Ammon's horn (tissue), 1 donor: ENCODE measurements around the gene TMEM250.
A peak's percentile ranks its signal among the peaks of the same experiment; 100 is the strongest.
"Not testable (repeated sequence)": the region's sequence is repeated elsewhere in the genome, so short reads cannot be mapped to it uniquely, and the experiment has no call there.

ENCODE experiments used
- DNase-seq: peaks from one replicate; pipeline ENCODE4 v3.0.0-alpha.2; 2016; ENCODE audit warnings: low spot score

TMEM250 gene

DNA sequence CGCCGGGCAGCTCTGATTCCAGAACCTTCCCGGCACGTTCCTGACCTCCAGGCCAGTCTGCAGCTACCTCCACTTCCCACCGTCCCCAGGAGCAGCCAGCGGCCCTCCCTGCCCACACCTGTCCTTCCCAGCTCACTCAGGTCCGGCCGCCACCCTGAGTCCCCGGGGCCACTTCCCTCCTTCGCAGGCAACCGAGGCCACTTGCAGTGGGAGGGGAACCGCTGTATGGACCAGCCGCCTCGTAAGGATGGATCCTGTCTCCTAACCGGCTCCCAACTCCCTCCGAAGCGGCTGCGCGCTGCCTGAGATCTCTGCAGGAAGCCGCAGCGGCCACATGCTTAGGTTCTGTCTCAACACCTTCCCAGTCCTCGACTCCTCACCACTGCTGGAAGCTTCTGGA is 7.5 kb downstream of the TMEM250 start:
- no peak for DNase-seq

DNA sequence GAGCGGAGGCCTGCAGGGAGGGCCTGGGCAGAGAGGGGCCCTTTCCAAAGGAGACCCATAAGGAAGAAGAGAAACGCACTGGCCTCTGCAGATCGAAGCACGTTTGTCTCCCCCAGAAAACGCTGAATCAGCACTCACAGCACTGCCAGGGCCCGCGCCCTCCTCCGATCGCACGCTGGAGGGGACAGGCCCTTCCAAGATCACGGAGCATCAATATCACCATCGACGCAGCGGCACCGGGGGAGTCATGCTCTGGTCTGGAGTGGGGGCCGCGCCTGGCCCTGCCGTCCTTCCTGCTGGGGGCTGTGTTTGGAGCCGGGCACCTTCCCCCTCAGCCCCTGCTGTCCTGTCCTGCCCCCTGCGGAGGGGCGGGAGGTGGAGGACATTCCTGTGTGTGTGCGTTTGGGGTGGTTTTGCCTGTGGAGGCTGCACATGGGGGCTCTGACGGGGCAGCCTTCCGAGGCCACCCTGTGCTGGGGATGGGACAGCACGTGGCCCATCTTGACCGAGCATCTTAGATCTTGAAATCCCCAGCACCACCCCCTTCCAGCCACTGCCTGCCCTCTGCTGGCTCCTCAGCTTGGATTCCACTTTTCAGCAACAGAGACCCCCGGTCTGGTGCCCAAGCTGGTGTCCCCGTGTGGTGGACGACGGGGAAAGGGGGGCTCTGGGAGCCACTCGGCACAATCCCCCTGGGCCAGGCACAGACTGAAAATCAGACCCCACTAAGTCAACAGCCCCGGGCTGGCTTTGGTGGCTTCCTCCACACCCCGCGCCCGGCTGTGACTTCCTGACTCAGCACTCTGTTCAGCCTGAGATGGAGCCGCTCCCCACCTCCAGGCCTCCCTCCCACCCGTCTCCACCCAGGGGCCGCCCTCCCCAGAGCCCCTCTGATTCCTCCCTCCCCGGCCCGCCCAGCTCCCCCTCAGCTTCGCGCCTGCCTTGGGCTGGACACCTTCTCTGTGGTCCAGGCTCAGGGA is 8.3 kb downstream of the TMEM250 start:
- no peak for DNase-seq

DNA sequence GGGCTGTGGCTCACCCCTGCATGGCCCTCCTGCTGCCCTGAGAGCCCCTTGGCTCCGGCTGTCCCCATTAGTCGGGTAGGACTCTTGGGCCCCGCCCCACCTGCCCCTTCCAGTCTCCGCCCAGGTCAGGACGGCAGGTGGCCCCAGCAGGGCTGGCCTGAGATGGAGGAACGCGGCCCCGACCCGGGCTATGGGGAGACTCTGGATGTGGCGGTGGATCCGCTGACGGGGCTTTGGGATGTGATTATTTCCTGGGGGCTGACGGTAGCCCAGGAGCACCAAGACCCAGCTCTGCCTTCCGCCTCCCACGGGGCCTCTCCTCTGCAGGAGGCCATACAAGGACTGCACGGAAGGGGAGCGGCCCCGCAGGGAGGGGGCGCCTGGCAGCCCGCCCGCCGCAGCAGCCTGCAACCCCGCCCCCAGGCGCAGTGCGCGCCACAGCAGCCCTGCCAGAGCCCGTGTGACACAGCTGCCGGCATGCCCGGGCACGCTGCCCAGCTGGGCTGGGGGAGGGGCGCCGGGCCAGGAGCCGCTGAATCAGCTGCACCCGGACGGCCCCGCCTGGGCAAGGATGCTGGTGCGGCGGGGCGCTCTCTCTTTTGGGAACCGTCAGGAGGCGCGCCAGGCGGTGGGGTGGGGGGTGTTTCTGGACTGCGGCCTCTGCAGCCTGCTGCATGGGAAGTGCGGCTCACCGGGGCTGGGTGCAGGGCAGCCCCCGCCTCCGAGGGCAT is 9.2 kb downstream of the TMEM250 start:
- peak; percentile 90 for DNase-seq

DNA sequence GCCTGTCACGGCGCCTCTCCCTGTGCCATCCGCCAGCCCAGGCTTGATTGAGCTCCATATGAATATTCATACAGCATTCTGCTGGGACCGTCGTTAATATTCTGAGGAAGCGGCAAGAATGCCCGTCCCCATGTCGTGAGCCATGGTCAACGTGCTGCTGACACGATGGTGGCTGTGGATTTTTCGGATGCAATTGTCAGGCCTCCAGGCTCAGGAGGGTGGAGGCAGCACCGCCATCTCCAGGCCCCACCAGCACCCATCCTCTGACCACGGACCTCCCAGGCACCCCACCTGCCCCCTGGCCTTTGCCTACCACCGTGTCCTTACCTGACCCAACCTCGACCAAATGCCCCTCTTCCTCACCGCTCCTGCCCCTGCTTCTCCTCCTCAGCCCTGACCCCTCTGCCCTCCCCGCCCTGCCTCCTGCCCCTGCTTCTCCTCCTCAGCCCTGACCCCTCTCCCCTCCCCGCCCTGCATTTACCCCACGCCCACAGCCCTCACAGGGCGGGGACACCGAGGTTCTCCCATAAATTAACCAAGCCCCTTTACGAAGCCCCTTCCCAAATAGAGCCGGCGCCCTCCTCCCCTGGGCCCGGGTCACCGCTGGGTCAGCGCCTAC is 9.9 kb downstream of the TMEM250 start:
- DNase-seq = no peak

DNA sequence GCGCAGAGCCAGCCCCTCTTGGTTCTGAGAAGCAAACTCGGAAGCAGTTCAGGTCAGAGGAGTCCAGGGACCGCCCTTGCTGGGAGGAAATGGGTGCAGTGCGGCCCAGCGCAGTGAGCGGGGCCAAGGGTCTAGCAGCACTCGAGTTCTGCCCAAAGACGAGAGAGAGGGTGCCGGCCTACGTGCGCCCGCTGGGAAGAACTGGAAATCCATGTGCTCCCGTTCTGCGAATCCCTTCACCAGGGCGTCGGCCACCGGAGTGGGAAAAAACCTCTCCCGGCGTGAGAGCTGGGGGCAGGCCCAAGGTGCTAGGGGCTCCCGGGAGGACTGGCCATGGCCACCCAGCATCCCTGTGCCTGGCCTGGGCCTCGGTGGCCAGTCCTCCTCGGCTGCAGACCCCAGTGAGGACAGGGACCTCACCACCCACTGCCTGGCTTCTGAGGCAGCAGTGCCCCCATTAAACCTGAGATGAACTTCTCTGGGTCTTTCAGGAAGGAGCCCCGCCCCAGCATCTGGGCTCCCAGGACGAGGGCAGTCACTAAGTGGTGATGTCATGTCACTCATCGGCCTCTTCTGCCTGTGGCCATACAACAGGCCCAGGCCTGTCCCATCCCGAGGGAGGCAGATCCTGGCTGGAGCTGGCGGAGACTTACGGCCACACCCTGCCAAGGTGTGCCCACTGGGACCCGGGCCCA is 10.6 kb downstream of the TMEM250 start:
- no peak for DNase-seq

DNA sequence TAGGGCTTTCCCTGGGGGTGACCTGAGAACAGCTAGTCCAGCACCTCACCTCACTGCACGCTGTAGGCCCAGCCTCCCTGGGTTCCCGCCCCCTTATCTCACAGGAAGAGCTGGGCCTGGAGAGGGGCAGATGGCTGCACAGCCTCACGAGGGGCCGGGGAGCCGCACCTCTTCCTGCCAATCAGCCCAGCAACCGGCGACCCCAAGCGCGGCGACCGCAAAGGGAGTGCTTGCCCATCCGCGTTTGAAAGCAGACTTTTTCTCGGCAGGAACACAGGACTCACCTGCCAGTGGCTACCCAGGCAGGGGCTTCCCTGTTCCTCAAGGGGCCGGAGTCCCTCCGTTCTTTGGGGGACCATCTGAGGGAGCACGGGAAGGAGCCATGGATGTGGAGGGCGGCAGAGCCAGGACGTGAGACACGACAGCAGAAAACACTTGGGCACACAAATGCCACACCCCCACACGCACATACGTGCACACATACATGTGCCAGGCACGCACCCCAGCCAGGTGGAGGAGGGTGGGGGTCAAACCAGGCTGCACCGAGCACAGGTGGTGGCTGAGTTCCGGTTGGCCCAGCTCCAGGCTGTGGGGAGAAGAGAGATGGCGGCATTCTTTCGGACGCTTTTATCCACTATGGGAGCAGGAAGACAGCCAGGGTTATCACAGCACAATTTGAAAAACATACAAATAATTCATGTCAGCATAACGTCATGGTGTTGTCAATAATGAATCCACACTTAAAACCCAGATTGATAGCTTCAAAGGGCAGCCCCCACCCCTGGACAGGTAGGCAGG is 11.3 kb downstream of the TMEM250 start:
- no peak for DNase-seq

DNA sequence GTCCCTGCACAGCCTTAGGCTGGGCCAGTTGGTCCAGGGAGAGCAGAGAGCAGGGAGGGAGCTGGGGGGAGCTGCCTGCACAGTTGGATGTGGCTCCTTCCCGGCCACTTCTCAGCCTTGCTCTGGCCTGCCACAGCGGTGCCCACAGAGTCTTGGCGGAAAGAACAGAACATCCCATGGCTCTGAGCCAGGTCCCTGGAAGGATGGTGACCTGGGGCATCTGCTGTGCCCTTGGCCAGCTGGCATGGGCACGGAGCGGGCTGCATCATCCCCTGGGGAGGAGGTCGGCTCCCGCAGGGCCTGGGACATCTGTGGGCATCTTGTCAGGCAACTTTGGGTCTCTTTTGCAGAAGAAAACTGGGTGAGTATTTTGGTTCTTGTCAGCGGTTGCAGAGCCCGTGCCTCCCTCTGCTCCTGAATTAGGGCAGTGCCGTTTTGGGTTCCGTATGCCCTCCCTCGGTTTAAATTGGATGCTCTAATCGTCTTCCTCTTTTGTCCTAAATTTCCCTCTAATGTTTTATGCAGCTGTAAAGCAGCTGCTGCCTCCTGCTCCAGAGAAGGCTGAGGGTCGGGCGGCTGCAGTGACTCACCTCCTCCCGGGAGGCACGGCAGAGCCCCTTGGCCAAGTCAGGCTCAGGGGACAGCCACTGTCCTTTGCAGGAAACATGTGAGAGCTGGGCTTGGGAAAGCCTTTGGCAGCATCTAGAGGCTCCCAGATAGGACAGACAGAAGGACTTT is 13.1 kb downstream of the TMEM250 start:
- DNase-seq = no peak

DNA sequence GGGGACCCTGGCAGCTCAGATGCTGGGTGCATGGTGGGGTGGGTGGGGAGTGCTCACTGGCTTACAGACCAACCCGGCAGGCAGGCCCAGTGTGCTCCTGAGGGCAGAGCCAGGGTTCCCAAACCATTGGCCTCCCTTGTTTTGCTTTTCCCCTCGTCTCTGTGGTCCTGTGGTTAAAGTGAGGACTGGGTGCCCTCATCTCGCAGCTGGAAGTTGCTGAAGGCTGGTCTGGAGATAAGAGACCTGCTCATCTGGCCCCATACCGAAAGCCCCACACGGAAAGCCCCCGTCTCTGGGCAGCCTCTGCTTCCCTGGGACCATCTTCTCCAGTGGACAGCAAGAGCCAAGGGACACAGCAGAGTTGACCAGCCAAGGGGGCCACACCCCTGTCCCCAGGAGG is 13.8 kb downstream of the TMEM250 start:
- no peak for DNase-seq

DNA sequence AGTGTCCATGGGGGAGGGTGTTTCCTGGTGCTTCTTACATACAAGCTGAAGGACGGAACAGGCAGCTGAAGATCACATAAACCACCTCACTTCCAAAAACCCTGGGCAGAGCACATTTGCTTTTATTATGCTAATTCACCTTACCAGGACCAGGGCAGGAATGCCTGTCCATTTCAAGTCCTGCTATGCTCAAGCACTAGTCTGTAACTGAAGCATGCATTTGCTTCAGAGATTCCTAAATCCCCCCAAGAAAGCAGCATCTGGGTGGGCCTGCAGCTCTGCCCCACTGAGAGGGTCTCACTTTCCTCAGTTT is 14.2 kb downstream of the TMEM250 start:
- DNase-seq = no peak

DNA sequence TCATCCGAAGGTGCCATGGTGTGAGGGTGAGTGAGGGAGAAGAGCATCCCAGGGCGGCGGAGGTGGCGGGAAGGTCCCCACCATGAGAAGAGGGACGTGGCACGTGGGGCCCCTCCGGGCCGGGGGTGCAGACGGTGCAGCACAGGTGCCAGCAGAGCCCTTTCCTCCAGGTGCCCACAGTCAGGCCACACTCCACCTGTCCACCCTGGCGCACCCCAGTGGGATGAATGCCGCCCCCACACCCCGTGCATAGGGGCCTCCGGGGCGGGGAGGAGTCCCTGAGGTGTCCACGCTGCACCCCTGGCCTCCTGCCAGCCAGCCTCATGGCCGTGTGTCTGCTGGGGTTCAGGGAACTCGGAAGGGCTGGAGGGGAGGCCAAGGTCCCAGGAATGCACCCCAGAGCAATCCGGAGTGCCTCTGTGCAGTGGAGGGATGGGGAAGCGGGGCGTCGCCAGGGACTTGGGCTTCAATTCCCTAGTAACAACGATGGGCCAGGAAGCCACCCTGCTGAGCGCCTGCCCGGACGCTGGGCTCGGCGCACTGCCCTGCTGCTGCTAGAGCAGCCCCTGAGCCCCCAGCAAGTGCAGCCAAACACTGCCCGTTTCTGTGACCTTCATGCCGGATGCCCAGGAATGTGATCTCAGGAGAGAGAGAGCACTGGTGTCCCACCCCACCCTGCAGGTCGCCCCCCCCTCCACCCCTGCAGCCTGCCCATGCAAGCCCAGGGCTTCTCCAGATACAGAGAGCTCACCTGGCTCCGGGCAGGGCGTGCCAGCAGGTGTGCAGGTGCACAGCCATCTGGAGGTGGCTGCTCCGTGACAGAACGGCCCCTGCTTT is 14.8 kb downstream of the TMEM250 start:
- DNase-seq = no peak

DNA sequence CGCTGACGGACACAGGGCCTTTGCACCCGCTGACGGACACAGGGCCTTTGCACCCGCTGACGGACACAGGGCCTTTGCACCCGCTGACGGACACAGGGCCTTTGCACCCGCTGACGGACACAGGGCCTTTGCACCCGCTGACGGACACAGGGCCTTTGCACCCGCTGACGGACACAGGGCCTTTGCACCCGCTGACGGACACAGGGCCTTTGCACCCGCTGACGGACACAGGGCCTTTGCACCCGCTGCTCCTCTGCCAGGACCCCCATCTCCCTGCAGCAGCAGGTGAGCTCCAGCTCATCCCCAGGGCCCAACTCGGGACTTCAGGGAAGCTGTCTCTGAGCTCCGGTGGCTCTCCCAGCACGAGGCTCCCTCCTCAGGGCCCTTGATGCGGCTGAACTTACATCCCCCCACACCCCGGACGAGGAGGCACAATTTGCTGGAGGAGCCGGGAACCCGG is 17.0 kb downstream of the TMEM250 start:
- DNase-seq = not testable (repeated sequence)

DNA sequence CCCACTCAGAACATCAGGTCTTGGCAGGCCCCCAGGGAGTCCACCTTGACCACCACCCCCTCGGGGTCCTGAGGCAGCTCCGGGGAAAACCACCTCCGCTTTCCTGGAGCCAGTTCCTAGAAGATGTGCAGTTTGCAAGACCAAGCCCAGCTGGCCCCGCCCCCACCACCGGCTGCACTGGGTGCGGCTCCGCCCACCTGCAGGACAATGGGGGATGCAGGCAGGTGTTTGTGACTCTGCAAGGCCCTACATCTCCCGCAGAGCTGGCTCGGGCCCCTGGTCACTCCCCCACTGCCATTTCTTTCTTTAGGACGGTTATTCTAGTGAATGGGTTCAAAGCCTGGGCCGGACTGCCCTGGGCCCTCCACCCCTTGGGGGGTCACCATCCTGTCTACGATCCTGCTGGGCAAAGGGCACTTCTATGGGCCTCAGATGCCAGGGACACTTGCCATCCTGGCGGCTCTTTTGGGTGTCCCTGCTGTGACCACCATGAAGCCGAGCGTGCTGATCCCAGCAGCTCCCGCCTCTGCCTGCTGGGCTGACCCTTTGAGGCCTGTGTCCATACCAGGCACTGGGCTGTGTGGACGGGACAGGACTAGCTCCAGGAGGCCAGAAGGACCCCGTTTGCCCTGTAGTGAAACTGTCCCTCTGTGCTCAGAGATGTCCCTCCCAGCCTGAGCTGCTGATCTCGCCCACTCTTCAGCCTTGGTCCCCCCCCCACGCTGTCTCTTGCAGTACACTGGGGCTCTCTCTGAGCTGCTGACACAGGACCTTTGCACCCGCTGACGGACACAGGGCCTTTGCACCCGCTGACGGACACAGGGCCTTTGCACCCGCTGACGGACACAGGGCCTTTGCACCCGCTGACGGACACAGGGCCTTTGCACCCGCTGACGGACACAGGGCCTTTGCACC is 17.7 kb downstream of the TMEM250 start:
- DNase-seq = no peak

DNA sequence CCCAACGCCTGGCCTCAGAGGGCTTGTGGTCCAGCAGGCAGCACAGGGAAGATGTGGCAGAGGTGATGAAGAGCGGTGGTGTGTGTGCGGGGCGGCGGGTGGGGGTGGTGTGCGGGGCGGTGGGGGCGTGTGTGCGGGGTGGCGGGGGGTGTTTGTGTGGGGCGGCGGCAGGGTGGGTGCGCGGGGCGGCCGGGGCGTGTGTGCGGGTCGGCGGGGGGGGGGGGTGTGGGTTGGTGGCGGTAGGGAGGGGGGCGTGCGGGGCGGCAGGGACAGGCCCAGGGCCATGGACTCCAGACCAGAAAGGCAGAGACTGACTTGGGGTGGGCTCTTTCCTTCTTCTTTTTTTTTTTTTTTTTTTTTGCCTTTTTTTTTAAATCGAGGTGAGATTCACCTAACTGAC is 19.1 kb downstream of the TMEM250 start:
- DNase-seq = no peak

DNA sequence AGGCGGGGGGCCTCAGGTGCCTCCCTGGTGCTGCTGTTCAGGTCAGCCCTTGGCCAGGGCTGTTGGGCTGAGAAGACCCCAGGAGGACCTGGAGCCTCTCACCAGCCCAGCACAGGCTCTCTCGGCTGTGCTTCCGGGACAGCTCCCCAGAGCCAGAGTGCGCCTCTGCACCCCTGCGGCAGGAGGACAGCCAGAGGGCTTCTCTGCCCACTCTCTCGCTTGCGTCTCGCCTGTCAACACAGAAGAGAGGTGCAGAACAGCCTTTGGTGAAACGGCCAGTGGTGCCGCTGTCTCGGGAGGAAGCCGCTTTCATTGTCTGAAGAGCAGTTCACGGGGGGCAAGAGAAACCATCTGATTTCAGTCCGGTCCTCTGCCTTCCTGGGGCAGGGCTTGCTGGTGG is 19.8 kb downstream of the TMEM250 start:
- DNase-seq = no peak

DNA sequence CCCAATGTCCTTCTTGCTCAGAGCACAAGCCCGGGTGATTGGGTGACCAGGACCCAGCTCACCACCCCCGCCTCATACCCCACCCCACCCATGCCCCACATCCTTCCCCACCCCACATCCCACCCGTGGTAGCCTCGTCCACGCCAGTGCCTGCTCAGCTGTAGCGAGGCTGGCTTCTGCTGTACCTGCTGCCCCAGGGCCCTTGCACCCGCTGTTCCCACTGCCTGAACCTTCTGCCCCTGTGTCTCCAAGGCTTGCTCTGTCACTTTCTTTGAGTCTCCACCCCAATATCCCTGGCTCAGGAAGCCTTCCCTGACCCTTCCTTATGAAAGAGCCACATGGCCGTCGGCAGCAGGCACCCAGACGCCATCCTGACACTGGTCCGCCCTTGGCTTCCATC is 20.5 kb downstream of the TMEM250 start:
- DNase-seq = no peak

DNA sequence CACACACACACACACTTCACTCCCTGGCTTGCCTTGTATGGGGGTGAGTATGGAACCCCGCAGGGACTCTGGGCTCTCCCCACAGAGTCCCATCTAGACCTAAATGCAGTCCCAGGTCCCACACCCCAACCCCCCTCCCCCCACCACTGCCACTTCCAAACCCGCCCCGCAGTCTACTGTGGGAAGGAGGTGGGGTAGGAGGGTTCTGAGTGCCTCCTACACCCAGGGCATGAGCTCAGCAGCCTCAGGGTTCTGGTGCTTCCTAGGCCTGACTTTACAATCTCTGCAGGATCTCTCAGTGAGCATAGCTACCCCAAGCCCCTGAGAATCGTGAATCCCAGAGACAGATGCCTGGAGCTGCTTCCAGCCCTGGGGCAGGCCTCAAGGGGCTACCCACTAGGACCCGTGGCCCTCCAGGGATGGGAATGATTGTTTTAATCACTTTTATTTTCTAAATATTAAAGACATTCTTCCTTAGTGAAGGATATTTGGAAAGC is 22.1 kb downstream of the TMEM250 start:
- DNase-seq = no peak

DNA sequence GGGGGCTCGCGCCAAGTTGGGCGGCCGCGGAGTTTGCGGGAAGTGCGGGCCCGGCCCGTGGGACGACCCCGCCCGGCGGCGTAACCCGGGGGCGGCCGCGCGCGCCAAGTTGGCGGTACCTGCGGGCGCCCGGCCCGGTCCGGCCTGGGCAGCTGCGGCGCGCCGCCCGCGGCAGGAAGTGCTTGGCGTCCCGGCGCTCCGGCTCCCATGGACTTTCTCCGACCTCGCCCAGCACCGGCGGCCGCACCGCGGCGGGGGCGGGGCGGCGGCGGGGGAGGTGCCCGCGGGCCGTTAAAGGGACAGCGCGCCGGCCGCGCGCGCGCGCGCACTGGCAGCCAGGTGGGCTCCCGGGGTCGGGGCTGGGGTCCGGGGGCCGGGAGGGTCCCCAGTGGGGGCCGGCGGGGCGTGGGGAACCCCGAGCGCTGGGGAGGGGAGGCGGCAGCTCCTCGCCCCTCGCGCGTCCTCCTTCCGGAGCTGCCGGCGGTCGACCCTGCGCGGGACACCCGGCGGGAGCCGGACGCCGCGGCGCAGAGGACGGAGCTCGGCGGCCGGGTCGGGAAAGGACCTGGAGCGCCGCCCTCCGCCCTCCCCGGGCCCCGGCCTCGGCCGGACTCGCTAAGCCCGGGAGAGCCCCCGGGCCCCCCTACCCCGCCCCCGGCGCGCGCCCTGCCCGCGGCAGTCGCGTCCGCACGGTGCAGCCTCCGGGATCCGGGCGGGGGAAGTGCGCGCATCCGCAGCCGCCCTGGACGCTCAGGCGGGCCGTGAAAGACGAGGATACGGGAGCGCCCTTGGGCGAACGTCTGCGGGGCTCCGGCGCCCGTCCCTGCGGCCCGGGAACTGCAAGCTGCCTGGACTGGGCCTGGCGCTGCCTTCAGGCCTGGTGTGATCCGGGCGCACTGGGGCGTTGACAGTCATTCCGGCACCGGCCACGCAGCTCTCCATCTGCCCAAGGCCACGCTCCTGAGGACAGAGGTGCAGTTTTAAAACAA is 23.3 kb downstream of the TMEM250 start, which contains the start of gene NACC2:
Gene NACC2, minus strand, starts transcription at position 220 of the 989 bp plus-strand sequence. CDS start 44,768 bp downstream, outside the sequence.
- DNase-seq = no peak
